Activated CD4-positive, alpha-beta T cell treated with anti-CD3 and anti-CD28 coated beads, Interleukin-2, amount 10 ng/mL, durations not matched to agents 7 days and 5 days (primary cell): ENCODE data around the gene ENAH. TPM values are rescaled to one million over a fixed set of nuclear protein-coding genes. Genes with fewer than 3 reads are reported as not detected.
"Not testable (repeated sequence)": the region's sequence is repeated elsewhere in the genome, so short reads cannot be mapped to it uniquely, and the experiment has no call there.

Experiments used
- CTCF ChIA-PET: fragments of 350-600 bp; sonication (Branson Sonifier 250); formaldehyde crosslinking; loops from one replicate; lab custom pipeline; 2021; ENCODE audit warnings: antibody characterized with exemption; lab: Charles Lee
- POLR2A ChIA-PET: fragments of 350-600 bp; sonication (Branson Sonifier 250); formaldehyde crosslinking; loops from one replicate; lab custom pipeline; 2021; ENCODE audit warnings: antibody characterized with exemption; lab: Charles Lee
- DNase-seq: peaks from one replicate; pipeline ENCODE4 v3.0.0-alpha.2; 2020
- H3K27ac Mint-ChIP-seq: one replicate; pipeline ENCODE4 v1.8.0; 2021; ENCODE audit warnings: mild to moderate bottlenecking, moderate library complexity, mixed read lengths
- H3K27me3 Mint-ChIP-seq: one replicate; pipeline ENCODE4 v1.8.0; 2021; ENCODE audit warnings: mixed read lengths
- H3K36me3 Mint-ChIP-seq: one replicate; pipeline ENCODE4 v1.8.0; 2021; ENCODE audit warnings: low read depth, mixed read lengths
- H3K4me1 Mint-ChIP-seq: one replicate; pipeline ENCODE4 v1.8.0; 2021; ENCODE audit warnings: mixed read lengths
- H3K4me3 Mint-ChIP-seq: one replicate; pipeline ENCODE4 v1.8.0; 2021; ENCODE audit warnings: mild to moderate bottlenecking, moderate library complexity, mixed read lengths
- H3K9me3 Mint-ChIP-seq: one replicate; pipeline ENCODE4 v1.8.0; 2021; ENCODE audit warnings: mixed read lengths
- total RNA-seq, 2 experiments: library from RNA; stranded (reverse); gene quantifications; one replicate each; pipeline ENCODE4 v1.2.3, GENCODE V29; 2021

Gene ENAH
- total RNA-seq, 2 experiments from 2014 or later: not detected

- no peak overlapping the region for H3K27ac Mint-ChIP-seq
- DNase-seq: peak; percentile 14
- H3K27me3 Mint-ChIP-seq: peaks cover 57% of the 10 kb centered on the region
- peak overlapping the region; percentile 53 for H3K4me3 Mint-ChIP-seq
- ChIA-PET POLR2A (no interaction called here), CTCF (interaction anchor here (0.8 kb wide), 1 partner anchor 11 kb away, joined by 3 read pairs; no protein-coding TSS in a partner anchor)
- no peaks in the 10 kb centered on the region for H3K9me3 Mint-ChIP-seq
- H3K4me1 Mint-ChIP-seq: peaks cover 11% of the 10 kb centered on the region
- H3K36me3 Mint-ChIP-seq: no peaks in the 10 kb centered on the region
These were observed 747 bp upstream of the ENAH start for GRCh38 chr1:225653463-225654276.

- H3K9me3 Mint-ChIP-seq: no peaks in the 10 kb centered on the region
- H3K27ac Mint-ChIP-seq: no peak overlapping the region
- peaks cover 11% of the 10 kb centered on the region for H3K4me1 Mint-ChIP-seq
- ChIA-PET CTCF (no interaction called here), POLR2A (no interaction called here)
- no peak for DNase-seq
- peak overlapping the region; percentile 82 for H3K4me3 Mint-ChIP-seq
- peaks cover 67% of the 10 kb centered on the region for H3K27me3 Mint-ChIP-seq
- H3K36me3 Mint-ChIP-seq: no peaks in the 10 kb centered on the region
These were observed 823 bp downstream of the ENAH start for GRCh38 chr1:225651872-225652728.

- H3K4me3 Mint-ChIP-seq: peak overlapping the region; percentile 82
- peaks cover 67% of the 10 kb centered on the region for H3K27me3 Mint-ChIP-seq
- DNase-seq: no peak
- no peak overlapping the region for H3K27ac Mint-ChIP-seq
- ChIA-PET CTCF (no interaction called here), POLR2A (no interaction called here)
- no peaks in the 10 kb centered on the region for H3K36me3 Mint-ChIP-seq
- H3K4me1 Mint-ChIP-seq: peaks cover 11% of the 10 kb centered on the region
- no peaks in the 10 kb centered on the region for H3K9me3 Mint-ChIP-seq
These were observed 1.5 kb downstream of the ENAH start for GRCh38 chr1:225651376-225651871.

GRCh38 chr1:225650179-225650578 is 2.7 kb downstream of the ENAH start:
- H3K4me3 Mint-ChIP-seq: no peak overlapping the region
- H3K27me3 Mint-ChIP-seq: peaks cover 56% of the 10 kb centered on the region
- CTCF ChIA-PET: no interaction called here
- no peaks in the 10 kb centered on the region for H3K36me3 Mint-ChIP-seq
- no peak for DNase-seq
- peaks cover 11% of the 10 kb centered on the region for H3K4me1 Mint-ChIP-seq
- no peak overlapping the region for H3K27ac Mint-ChIP-seq
- H3K9me3 Mint-ChIP-seq: no peaks in the 10 kb centered on the region
- POLR2A ChIA-PET: no interaction called here

- Mint-ChIP-seq H3K4me3 (no peak overlapping the region), H3K27me3 (peaks cover 28% of the 10 kb centered on the region), H3K27ac (no peak overlapping the region), H3K4me1 (no peaks in the 10 kb centered on the region), H3K36me3 (no peaks in the 10 kb centered on the region), H3K9me3 (no peaks in the 10 kb centered on the region)
- POLR2A ChIA-PET: no interaction called here
- no peak for DNase-seq
- CTCF ChIA-PET: no interaction called here
These were observed 7.6 kb downstream of the ENAH start for GRCh38 chr1:225645194-225645895.

GRCh38 chr1:225644666-225645065 is 8.3 kb downstream of the ENAH start:
- Mint-ChIP-seq H3K9me3 (no peaks in the 10 kb centered on the region), H3K36me3 (no peaks in the 10 kb centered on the region), H3K27ac (no peak overlapping the region), H3K4me1 (no peaks in the 10 kb centered on the region), H3K4me3 (no peak overlapping the region), H3K27me3 (peaks cover 23% of the 10 kb centered on the region)
- ChIA-PET POLR2A (no interaction called here), CTCF (no interaction called here)
- DNase-seq: no peak

- no peak overlapping the region for H3K27ac Mint-ChIP-seq
- DNase-seq: no peak
- H3K9me3 Mint-ChIP-seq: no peaks in the 10 kb centered on the region
- peaks cover 5% of the 10 kb centered on the region for H3K27me3 Mint-ChIP-seq
- H3K4me3 Mint-ChIP-seq: no peak overlapping the region
- no peaks in the 10 kb centered on the region for H3K36me3 Mint-ChIP-seq
- POLR2A ChIA-PET: no interaction called here
- CTCF ChIA-PET: interaction anchor here (0.6 to 0.7 kb wide), 3 partner anchors 12 to 314 kb away, joined by 3 to 4 read pairs (median 3); no protein-coding TSS in a partner anchor
- H3K4me1 Mint-ChIP-seq: no peaks in the 10 kb centered on the region
These were observed 10.7 kb downstream of the ENAH start for GRCh38 chr1:225642177-225642576.

- no peaks in the 10 kb centered on the region for H3K4me1 Mint-ChIP-seq
- no peaks in the 10 kb centered on the region for H3K36me3 Mint-ChIP-seq
- POLR2A ChIA-PET: no interaction called here
These were observed 14.1 kb downstream of the ENAH start for GRCh38 chr1:225638853-225639252.

GRCh38 chr1:225637651-225638199 is 15.2 kb downstream of the ENAH start:
- Mint-ChIP-seq H3K27me3 (peaks cover 10% of the 10 kb centered on the region), H3K4me3 (no peak overlapping the region), H3K9me3 (no peaks in the 10 kb centered on the region), H3K4me1 (no peaks in the 10 kb centered on the region), H3K27ac (no peak overlapping the region), H3K36me3 (no peaks in the 10 kb centered on the region)
- CTCF ChIA-PET: no interaction called here
- no peak for DNase-seq
- POLR2A ChIA-PET: no interaction called here

More at GRCh38 chr1:225638853-225639252, 14.1 kb downstream of the ENAH start:
- no peak overlapping the region for H3K27ac Mint-ChIP-seq
- H3K27me3 Mint-ChIP-seq: peaks cover 11% of the 10 kb centered on the region
- no peak overlapping the region for H3K4me3 Mint-ChIP-seq
- CTCF ChIA-PET: interaction anchor here (0.6 kb wide), 1 partner anchor 10 kb away, joined by 3 read pairs; no protein-coding TSS in a partner anchor
- no peak for DNase-seq
- H3K9me3 Mint-ChIP-seq: no peaks in the 10 kb centered on the region

GRCh38 chr1:225636992-225637391 is 15.9 kb downstream of the ENAH start:
- H3K36me3 Mint-ChIP-seq, H3K27ac Mint-ChIP-seq, H3K4me1 Mint-ChIP-seq, CTCF ChIA-PET, H3K4me3 Mint-ChIP-seq, POLR2A ChIA-PET, H3K9me3 Mint-ChIP-seq, DNase-seq: not testable (repeated sequence)
- H3K27me3 Mint-ChIP-seq: peaks cover 10% of the 10 kb centered on the region

- POLR2A ChIA-PET: no interaction called here
- H3K4me1 Mint-ChIP-seq: no peaks in the 10 kb centered on the region
These were observed 17.3 kb downstream of the ENAH start for GRCh38 chr1:225635649-225636048.

GRCh38 chr1:225632836-225633235 is 20.1 kb downstream of the ENAH start:
- not testable (repeated sequence) for H3K4me3 Mint-ChIP-seq, H3K9me3 Mint-ChIP-seq, H3K36me3 Mint-ChIP-seq, H3K4me1 Mint-ChIP-seq, H3K27ac Mint-ChIP-seq, DNase-seq
- H3K27me3 Mint-ChIP-seq: peaks cover 19% of the 10 kb centered on the region
- ChIA-PET CTCF (interaction anchor here (0.6 kb wide), 2 partner anchors 23 to 931 kb away, joined by 3 to 5 read pairs; no protein-coding TSS in a partner anchor), POLR2A (interaction anchor here (0.6 kb wide), 1 partner anchor 103 kb away, joined by 5 read pairs; no protein-coding TSS in a partner anchor)

More at GRCh38 chr1:225635649-225636048, 17.3 kb downstream of the ENAH start:
- Mint-ChIP-seq H3K27me3 (peaks cover 16% of the 10 kb centered on the region), H3K9me3 (no peaks in the 10 kb centered on the region), H3K27ac (no peak overlapping the region), H3K4me3 (no peak overlapping the region), H3K36me3 (no peaks in the 10 kb centered on the region)
- no peak for DNase-seq
- CTCF ChIA-PET: no interaction called here
